Measurements from ENCODE around the gene CCDC136.

- TF ChIP-seq, protein P1, sequence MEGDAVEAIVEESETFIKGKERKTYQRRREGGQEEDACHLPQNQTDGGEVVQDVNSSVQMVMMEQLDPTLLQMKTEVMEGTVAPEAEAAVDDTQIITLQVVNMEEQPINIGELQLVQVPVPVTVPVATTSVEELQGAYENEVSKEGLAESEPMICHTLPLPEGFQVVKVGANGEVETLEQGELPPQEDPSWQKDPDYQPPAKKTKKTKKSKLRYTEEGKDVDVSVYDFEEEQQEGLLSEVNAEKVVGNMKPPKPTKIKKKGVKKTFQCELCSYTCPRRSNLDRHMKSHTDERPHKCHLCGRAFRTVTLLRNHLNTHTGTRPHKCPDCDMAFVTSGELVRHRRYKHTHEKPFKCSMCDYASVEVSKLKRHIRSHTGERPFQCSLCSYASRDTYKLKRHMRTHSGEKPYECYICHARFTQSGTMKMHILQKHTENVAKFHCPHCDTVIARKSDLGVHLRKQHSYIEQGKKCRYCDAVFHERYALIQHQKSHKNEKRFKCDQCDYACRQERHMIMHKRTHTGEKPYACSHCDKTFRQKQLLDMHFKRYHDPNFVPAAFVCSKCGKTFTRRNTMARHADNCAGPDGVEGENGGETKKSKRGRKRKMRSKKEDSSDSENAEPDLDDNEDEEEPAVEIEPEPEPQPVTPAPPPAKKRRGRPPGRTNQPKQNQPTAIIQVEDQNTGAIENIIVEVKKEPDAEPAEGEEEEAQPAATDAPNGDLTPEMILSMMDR (IDR thresholded peaks at IDR 0.05 in 4 of 5, conservative IDR thresholded peaks at IDR 0.05 in 1 of 5) = no peak
- no peak for TF ChIP-seq POLR2A (IDR thresholded peaks at IDR 0.05)
Observed at GRCh38 chr7:128845475-128845874, 53.7 kb downstream of the CCDC136 start.
